Measurements from ENCODE around the gene GNA12.

Gene GNA12

GRCh38 chr7:2782565-2782964 is 61.5 kb downstream of the GNA12 start:
- H3K9me3 ChIP-seq (ENCODE audit: control insufficient read depth, insufficient read depth, low read length), result no peaks in the 10 kb centered on the region
- H3F3A ChIP-seq (ENCODE audit: control insufficient read depth, insufficient read depth), result no peaks in the 10 kb centered on the region

GRCh38 chr7:2782121-2782520 is 62.0 kb downstream of the GNA12 start:
- Histone ChIP-seq H3K27ac (ENCODE audit: low read depth, low read length) (no peak overlapping the region), H3K4me1 (ENCODE audit: control insufficient read depth, low read length) (no peaks in the 10 kb centered on the region), H3K4me3 (ENCODE audit: low read length) (no peak overlapping the region), H4K20me1 (ENCODE audit: control insufficient read depth, insufficient read depth, low read depth, low read length) (0 out of 2 replicates have a peak, but pooled peaks cover 3% of the 10 kb centered on the region), H3K9me2 (replicated peaks; ENCODE audit: control insufficient read depth, low read length) (no peaks in the 10 kb centered on the region), H3K79me2 (ENCODE audit: control insufficient read depth, low read length) (no peaks in the 10 kb centered on the region), H3F3A (ENCODE audit: control insufficient read depth, insufficient read depth) (no peaks in the 10 kb centered on the region), H3K4me2 (ENCODE audit: low read length) (no peak overlapping the region), H3K27me3 (ENCODE audit: control insufficient read depth, low read length) (no peaks in the 10 kb centered on the region), H3K36me3 (ENCODE audit: control insufficient read depth, low read length) (no peaks in the 10 kb centered on the region), H3K9me3 (ENCODE audit: control insufficient read depth, insufficient read depth, low read length) (no peaks in the 10 kb centered on the region)
- TF ChIP-seq CTCF (IDR thresholded peaks at IDR 0.05; ENCODE audit: low read depth, low read length, poor library complexity, severe bottlenecking) (no peak), EZH2phosphoT487 (IDR thresholded peaks at IDR 0.05; ENCODE audit: borderline replicate concordance, low read length) (no peak)

More at GRCh38 chr7:2782565-2782964, 61.5 kb downstream of the GNA12 start:
- no peak overlapping the region for H3K4me2 ChIP-seq (ENCODE audit: low read length)
- no peaks in the 10 kb centered on the region for H3K27me3 ChIP-seq (ENCODE audit: control insufficient read depth, low read length)
- TF ChIP-seq CTCF (IDR thresholded peaks at IDR 0.05; ENCODE audit: low read depth, low read length, poor library complexity, severe bottlenecking), result no peak
- TF ChIP-seq EZH2phosphoT487 (IDR thresholded peaks at IDR 0.05; ENCODE audit: borderline replicate concordance, low read length), result no peak
- no peak overlapping the region for H3K27ac ChIP-seq (ENCODE audit: low read depth, low read length)
- H3K79me2 ChIP-seq (ENCODE audit: control insufficient read depth, low read length), result no peaks in the 10 kb centered on the region
- H4K20me1 ChIP-seq (ENCODE audit: control insufficient read depth, insufficient read depth, low read depth, low read length), result 0 out of 2 replicates have a peak, but pooled peaks cover 3% of the 10 kb centered on the region
- no peaks in the 10 kb centered on the region for H3K36me3 ChIP-seq (ENCODE audit: control insufficient read depth, low read length)
- no peak overlapping the region for H3K4me3 ChIP-seq (ENCODE audit: low read length)
- H3K4me1 ChIP-seq (ENCODE audit: control insufficient read depth, low read length), result no peaks in the 10 kb centered on the region
- H3K9me2 ChIP-seq (replicated peaks; ENCODE audit: control insufficient read depth, low read length), result no peaks in the 10 kb centered on the region

GRCh38 chr7:2781636-2782035 is 62.5 kb downstream of the GNA12 start:
- Histone ChIP-seq H4K20me1 (ENCODE audit: control insufficient read depth, insufficient read depth, low read depth, low read length) (no peaks in the 10 kb centered on the region), H3K27ac (ENCODE audit: low read depth, low read length) (no peak overlapping the region), H3K4me2 (ENCODE audit: low read length) (no peak overlapping the region), H3F3A (ENCODE audit: control insufficient read depth, insufficient read depth) (no peaks in the 10 kb centered on the region), H3K79me2 (ENCODE audit: control insufficient read depth, low read length) (no peaks in the 10 kb centered on the region), H3K27me3 (ENCODE audit: control insufficient read depth, low read length) (no peaks in the 10 kb centered on the region), H3K9me3 (ENCODE audit: control insufficient read depth, insufficient read depth, low read length) (no peaks in the 10 kb centered on the region), H3K4me3 (ENCODE audit: low read length) (no peak overlapping the region), H3K4me1 (ENCODE audit: control insufficient read depth, low read length) (no peaks in the 10 kb centered on the region), H3K9me2 (replicated peaks; ENCODE audit: control insufficient read depth, low read length) (no peaks in the 10 kb centered on the region), H3K36me3 (ENCODE audit: control insufficient read depth, low read length) (no peaks in the 10 kb centered on the region)
- no peak for TF ChIP-seq EZH2phosphoT487 (IDR thresholded peaks at IDR 0.05; ENCODE audit: borderline replicate concordance, low read length)
- no peak for TF ChIP-seq CTCF (IDR thresholded peaks at IDR 0.05; ENCODE audit: low read depth, low read length, poor library complexity, severe bottlenecking)
